HG03066 (cell line): Measurements from ENCODE around the gene FDX2.
"Not testable (repeated sequence)": the region's sequence is repeated elsewhere in the genome, so short reads cannot be mapped to it uniquely, and the experiment has no call there.

Source experiments
- ATAC-seq: cut with Tn5 transposase; IDR thresholded peaks from one replicate; pipeline ENCODE4 v1.9.1; 2021; ENCODE audit warnings: low read depth; ENCODE audit not compliant: unreplicated experiment

FDX2 gene

GRCh38 chr19:10315335-10316214 is at the start of gene FDX2:
FDX2 (minus strand) TSS chr19:10316015; CDS start chr19:10315996, 19 bp downstream.
- ATAC-seq: no peak

GRCh38 chr19:10365518-10365917 is 49.7 kb upstream of the FDX2 start:
- ATAC-seq: no peak

- no peak for ATAC-seq
Observed at GRCh38 chr19:10364644-10365043, 48.8 kb upstream of the FDX2 start.

- ATAC-seq: no peak
Observed at GRCh38 chr19:10363789-10364281, 48.0 kb upstream of the FDX2 start.

- no peak for ATAC-seq
Observed at GRCh38 chr19:10362259-10362658, 46.4 kb upstream of the FDX2 start.

GRCh38 chr19:10361569-10362011 is 45.8 kb upstream of the FDX2 start:
- ATAC-seq: no peak

GRCh38 chr19:10356431-10356830 is 40.6 kb upstream of the FDX2 start:
- no peak for ATAC-seq

GRCh38 chr19:10353793-10354391 is 38.1 kb upstream of the FDX2 start:
- no peak for ATAC-seq

- ATAC-seq: no peak
Observed at GRCh38 chr19:10352764-10353671, 37.2 kb upstream of the FDX2 start.

GRCh38 chr19:10346509-10346908 is 30.7 kb upstream of the FDX2 start:
- ATAC-seq: no peak

GRCh38 chr19:10344780-10345179 is 29.0 kb upstream of the FDX2 start:
- no peak for ATAC-seq

- no peak for ATAC-seq
Observed at GRCh38 chr19:10343495-10343894, 27.7 kb upstream of the FDX2 start.

- ATAC-seq: no peak
Observed at GRCh38 chr19:10339977-10340376, 24.2 kb upstream of the FDX2 start.

- ATAC-seq: no peak
Observed at GRCh38 chr19:10339380-10339960, 23.7 kb upstream of the FDX2 start, which contains the start of gene ICAM3. ICAM3 (minus strand) TSS chr19:10339624; CDS start chr19:10339614, 10 bp downstream.

GRCh38 chr19:10338940-10339339 is 23.1 kb upstream of the FDX2 start:
- ATAC-seq: no peak

- not testable (repeated sequence) for ATAC-seq
Observed at GRCh38 chr19:10336725-10337124, 20.9 kb upstream of the FDX2 start.

GRCh38 chr19:10335352-10335985 is 19.7 kb upstream of the FDX2 start:
- no peak for ATAC-seq

GRCh38 chr19:10334588-10335351 is 19.0 kb upstream of the FDX2 start:
- ATAC-seq: no peak
